ENCODE measurements around the gene SKAP2. TPM values are rescaled to one million over a fixed set of nuclear protein-coding genes. Genes with fewer than 3 reads are reported as not detected.

The SKAP2 gene
- total RNA-seq, 2 donors from 2014 or later: 15.0 to 35.7 TPM

DNA sequence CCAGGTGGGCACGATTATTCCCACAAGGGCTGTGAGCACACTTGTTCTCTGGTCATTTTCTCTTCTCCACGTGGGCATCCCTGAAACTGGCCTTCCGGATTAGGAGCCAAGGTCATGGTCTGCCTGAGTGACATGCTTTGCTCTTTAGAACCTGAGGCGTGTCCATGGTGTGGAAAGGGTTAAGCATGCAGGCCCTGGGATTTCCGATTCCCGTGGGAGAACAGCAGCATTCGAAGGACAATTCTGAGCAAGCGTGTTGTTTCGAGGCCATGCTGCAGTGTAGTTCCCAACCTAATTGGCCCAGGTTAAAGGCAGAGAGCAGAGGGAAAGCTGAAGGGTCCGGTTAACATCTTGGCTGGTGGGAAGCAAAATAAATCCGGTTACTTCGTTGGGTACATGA lies 245.9 kb downstream of the SKAP2 start:
- Mint-ChIP-seq H3K36me3 (no peaks in the 10 kb centered on the region), H3K27ac (no peak overlapping the region), H3K27me3 (peaks cover 0 to 6% of the 10 kb centered on the region in 2 donors), H3K4me1 (ENCODE audit: low read depth in 2 of 2) (no peaks in the 10 kb centered on the region), H3K9me3 (no peaks in the 10 kb centered on the region), H3K4me3 (no peak overlapping the region)
- DNase-seq (ENCODE audit: low spot score) (no peak), ATAC-seq (no peak)

Other genes starting within 250 kb of the SKAP2 start
- gene HOXA1, start 231.4 kb upstream of the SKAP2 start, total RNA-seq: under 1 TPM; 0.36 to 0.78 TPM
- not detected for gene HOXA2, start 238.1 kb upstream of the SKAP2 start, total RNA-seq

Data from natural killer cell treated with Interleukin-12 subunit alpha and Interleukin-12 subunit beta and Interleukin-15 and Interleukin-18, amount 100 ng/mL, for 72 hours (primary cell).